Lower leg skin (tissue), 4 donors: ENCODE measurements around the gene DDX46. TPM values are rescaled to one million over a fixed set of nuclear protein-coding genes. Genes with fewer than 3 reads are reported as not detected.
"Not testable (repeated sequence)": the region's sequence is repeated elsewhere in the genome, so short reads cannot be mapped to it uniquely, and the experiment has no call there.

Source experiments
- DNase-seq, 2 donors: peaks; one replicate each; pipeline ENCODE4 v3.0.0-alpha.2; 2019; ENCODE audit warnings: low spot score in 2 of 2
- H3K4me3 ChIP-seq: fragments of 200-600 bp; sonication (generic); 2 replicates; pipeline ENCODE4 v1.5.1; 2017; ENCODE audit warnings: mild to moderate bottlenecking, low read depth; ENCODE audit not compliant: poor library complexity, severe bottlenecking
- CTCF ChIP-seq, 3 donors: fragments of 450-650 bp; IDR thresholded peaks; one replicate each; pipeline ENCODE4 v1.5.1; 2016; ENCODE audit warnings: antibody characterized with exemption in 3 of 3, mild to moderate bottlenecking in 3 of 3, moderate library complexity in 2 of 3
- POLR2A ChIP-seq, 2 donors: fragments of 450-650 bp; IDR thresholded peaks; one replicate each; pipeline ENCODE4 v1.6.1; 2016 to 2017; ENCODE audit warnings: antibody characterized with exemption in 2 of 2, mild to moderate bottlenecking in 1 of 2, moderate library complexity in 1 of 2
- WGBS, 2 donors: methylation state at CpG; one replicate each; pipeline ENCODE4 v1.1.5; 2018; 5-methylcytosine and 5-hydroxymethylcytosine counted together
- intact Hi-C: fragments of 100-400 bp; cut with DNase I; formaldehyde crosslinking; loops from one replicate; pipeline ENCODE4 v1.15.0; 2023; ENCODE audit warnings: low total_unique reads
- total RNA-seq, 4 donors: library from RNA; depleted of rRNA; stranded (reverse); fragments of >200 nt; gene quantifications; one replicate each; pipeline ENCODE4 v1.1.0, GENCODE V29; 2016

The DDX46 gene
- total RNA-seq, 4 donors from 2014 or later: 23.5 to 63.2 (median 30.1) TPM

GRCh38 chr5:134749415-134749814 lies 9.2 kb upstream of the DDX46 start:
- intact Hi-C loops: no loop called here
- no peak for DNase-seq
- no peak for TF ChIP-seq POLR2A (IDR thresholded peaks at IDR 0.05)
- no peak for TF ChIP-seq CTCF (IDR thresholded peaks at IDR 0.05)
- H3K4me3 ChIP-seq: no peak overlapping the region
- 82 to 90% methylated on average over 3 of the region's 3 CpGs for WGBS, 2 donors

- DNase-seq: no peak
- TF ChIP-seq CTCF (IDR thresholded peaks at IDR 0.05): no peak
- TF ChIP-seq POLR2A (IDR thresholded peaks at IDR 0.05): no peak
- peak overlapping the region; percentile 88 for H3K4me3 ChIP-seq
- intact Hi-C loops: no loop called here
- WGBS, 2 donors: 20 to 22% methylated on average over 9 of the region's 9 CpGs
Observed at GRCh38 chr5:134758176-134758503, 439 bp upstream of the DDX46 start.

GRCh38 chr5:134767528-134768291 lies 9.1 kb downstream of the DDX46 start:
- 93 to 95% methylated on average over 21 of the region's 21 CpGs for whole genome bisulfite sequencing, 2 donors
- H3K4me3 ChIP-seq, DNase-seq, intact Hi-C loops: not testable (repeated sequence)

GRCh38 chr5:134769206-134769605 lies 10.6 kb downstream of the DDX46 start:
- TF ChIP-seq CTCF (IDR thresholded peaks at IDR 0.05) (no peak), POLR2A (IDR thresholded peaks at IDR 0.05) (no peak)
- no peak for DNase-seq
- no peak overlapping the region for H3K4me3 ChIP-seq
- intact Hi-C loops: no loop called here
- WGBS, 2 donors: 74 to 86% methylated on average over 4 of the region's 4 CpGs

DNA sequence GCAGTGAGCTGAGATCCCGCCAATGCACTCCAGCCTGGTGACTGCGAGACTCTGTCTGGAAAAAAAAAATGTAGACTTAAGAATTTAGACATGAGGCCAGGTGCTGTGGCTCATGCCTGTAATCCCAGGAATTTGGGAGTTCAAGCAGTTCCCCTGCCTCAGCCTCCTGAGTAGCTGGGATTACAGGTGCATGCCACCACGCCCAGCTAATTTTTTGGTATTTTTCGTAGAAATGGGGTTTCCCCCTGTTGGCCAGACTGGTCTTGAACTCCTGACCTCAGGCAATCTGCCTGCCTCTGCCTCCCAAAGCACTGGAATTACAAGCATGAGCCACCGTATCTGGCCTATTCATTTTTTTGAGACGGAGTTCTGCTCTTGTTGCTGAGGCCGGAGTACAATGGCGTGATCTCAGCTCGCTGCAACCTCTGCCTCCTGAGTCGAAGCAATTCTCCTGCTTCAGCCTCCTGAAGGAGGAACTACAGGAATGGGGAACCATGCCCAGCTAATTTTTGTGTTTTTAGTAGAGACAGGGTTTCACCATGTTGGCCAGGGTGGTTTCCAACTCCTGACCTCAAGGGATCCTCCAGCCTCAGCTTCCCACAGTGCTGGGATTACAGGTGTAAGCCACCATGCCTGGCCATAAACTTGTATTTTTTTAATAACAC lies 14.0 kb downstream of the DDX46 start:
- intact Hi-C loops: no loop called here
- H3K4me3 ChIP-seq: no peak overlapping the region
- DNase-seq: no peak
- TF ChIP-seq CTCF (IDR thresholded peaks at IDR 0.05) (no peak), POLR2A (IDR thresholded peaks at IDR 0.05) (no peak)
- 91 to 92% methylated on average over 10 of the region's 10 CpGs for WGBS, 2 donors

DNA sequence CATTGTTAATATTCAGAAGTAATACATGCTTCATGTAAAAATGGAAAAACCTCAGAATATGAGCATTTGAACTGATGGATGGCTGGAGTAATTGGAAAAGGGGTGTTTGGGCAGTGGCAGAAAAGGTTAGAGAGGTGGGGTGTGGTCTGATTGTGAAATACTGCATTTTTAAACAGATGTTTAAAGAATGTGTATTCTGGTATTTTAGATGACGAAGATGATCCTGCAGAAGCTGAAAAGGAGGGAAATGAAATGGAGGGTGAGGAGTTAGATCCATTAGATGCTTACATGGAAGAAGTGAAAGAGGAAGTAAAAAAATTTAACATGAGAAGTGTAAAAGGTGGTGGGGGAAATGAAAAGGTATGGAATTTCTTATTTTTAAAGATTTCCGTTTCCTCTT lies 18.8 kb downstream of the DDX46 start:
- 91 to 94% methylated on average over 2 of the region's 2 CpGs for WGBS, 2 donors
- intact Hi-C loops: no loop called here
- TF ChIP-seq POLR2A (IDR thresholded peaks at IDR 0.05) (no peak), CTCF (IDR thresholded peaks at IDR 0.05) (no peak)
- DNase-seq: no peak
- no peak overlapping the region for H3K4me3 ChIP-seq
